GM12872 (cell line): ENCODE results near the gene RAI1.

Experiments used
- CTCF ChIP-seq: IDR thresholded peaks from 3 replicates; pipeline ENCODE4 v1.5.1; 2011; ENCODE audit warnings: low read depth, mild to moderate bottlenecking, low read length, moderate library complexity; ENCODE audit not compliant: insufficient read depth

The RAI1 gene

GRCh38 chr17:17806611-17807274, 125.5 kb downstream of the RAI1 start:
- no peak for TF ChIP-seq CTCF

- no peak for TF ChIP-seq CTCF
Measured at GRCh38 chr17:17807440-17807839, 126.2 kb downstream of the RAI1 start.

GRCh38 chr17:17808706-17809432, 127.6 kb downstream of the RAI1 start:
- TF ChIP-seq CTCF = no peak

GRCh38 chr17:17809531-17810083, 128.3 kb downstream of the RAI1 start:
- no peak for TF ChIP-seq CTCF

GRCh38 chr17:17810084-17810894, 129.0 kb downstream of the RAI1 start:
- TF ChIP-seq CTCF = no peak

GRCh38 chr17:17810895-17811248, 129.6 kb downstream of the RAI1 start:
- no peak for TF ChIP-seq CTCF
